Activated effector memory CD4-positive, alpha-beta T cell treated with Interleukin-2 at 50 U/mL for 16 hours (primary cell): ENCODE results near the gene ATP11B.
"Not testable (repeated sequence)": the region's sequence is repeated elsewhere in the genome, so short reads cannot be mapped to it uniquely, and the experiment has no call there.

ENCODE experiments used
- DNase-seq: peaks from one replicate; pipeline ENCODE4 v3.0.0-alpha.2; 2020

The ATP11B gene

GRCh38 chr3:182848906-182849305, 55.6 kb downstream of the ATP11B start:
- no peak for DNase-seq

GRCh38 chr3:182855076-182855475, 61.8 kb downstream of the ATP11B start:
- no peak for DNase-seq

GRCh38 chr3:182861348-182861747, 68.0 kb downstream of the ATP11B start:
- DNase-seq: no peak

GRCh38 chr3:182862159-182862860, 69.0 kb downstream of the ATP11B start:
- no peak for DNase-seq

GRCh38 chr3:182869059-182869458, 75.8 kb downstream of the ATP11B start:
- DNase-seq: no peak

- not testable (repeated sequence) for DNase-seq
Measured at GRCh38 chr3:182870917-182871316, 77.6 kb downstream of the ATP11B start.

- no peak for DNase-seq
Measured at GRCh38 chr3:182879031-182879611, 85.8 kb downstream of the ATP11B start.

GRCh38 chr3:182886497-182886896, 93.2 kb downstream of the ATP11B start:
- no peak for DNase-seq

GRCh38 chr3:182889948-182890629, 96.8 kb downstream of the ATP11B start:
- no peak for DNase-seq

GRCh38 chr3:182891364-182891763, 98.1 kb downstream of the ATP11B start:
- no peak for DNase-seq

- no peak for DNase-seq
Measured at GRCh38 chr3:182892226-182892625, 98.9 kb downstream of the ATP11B start.

GRCh38 chr3:182895513-182896112, 102.3 kb downstream of the ATP11B start:
- DNase-seq: no peak

- DNase-seq: no peak
Measured at GRCh38 chr3:182896553-182896952, 103.2 kb downstream of the ATP11B start.

GRCh38 chr3:182902236-182902635, 108.9 kb downstream of the ATP11B start:
- no peak for DNase-seq

- DNase-seq: no peak
Measured at GRCh38 chr3:182904164-182904563, 110.9 kb downstream of the ATP11B start.

- no peak for DNase-seq
Measured at GRCh38 chr3:182905623-182906022, 112.3 kb downstream of the ATP11B start.

GRCh38 chr3:182906036-182906435, 112.7 kb downstream of the ATP11B start:
- no peak for DNase-seq

GRCh38 chr3:182908471-182908870, 115.2 kb downstream of the ATP11B start:
- DNase-seq: no peak

- DNase-seq: no peak
Measured at GRCh38 chr3:182909318-182910040, 116.2 kb downstream of the ATP11B start.

- DNase-seq: no peak
Measured at GRCh38 chr3:182910936-182911781, 117.9 kb downstream of the ATP11B start.

- no peak for DNase-seq
Measured at GRCh38 chr3:182911782-182912111, 118.4 kb downstream of the ATP11B start.

- DNase-seq: no peak
Measured at GRCh38 chr3:182912474-182912873, 119.2 kb downstream of the ATP11B start.
